Measurements from ENCODE around the gene CLEC16A.
A peak's percentile ranks its signal among the peaks of the same experiment; 100 is the strongest.

The CLEC16A gene

DNA sequence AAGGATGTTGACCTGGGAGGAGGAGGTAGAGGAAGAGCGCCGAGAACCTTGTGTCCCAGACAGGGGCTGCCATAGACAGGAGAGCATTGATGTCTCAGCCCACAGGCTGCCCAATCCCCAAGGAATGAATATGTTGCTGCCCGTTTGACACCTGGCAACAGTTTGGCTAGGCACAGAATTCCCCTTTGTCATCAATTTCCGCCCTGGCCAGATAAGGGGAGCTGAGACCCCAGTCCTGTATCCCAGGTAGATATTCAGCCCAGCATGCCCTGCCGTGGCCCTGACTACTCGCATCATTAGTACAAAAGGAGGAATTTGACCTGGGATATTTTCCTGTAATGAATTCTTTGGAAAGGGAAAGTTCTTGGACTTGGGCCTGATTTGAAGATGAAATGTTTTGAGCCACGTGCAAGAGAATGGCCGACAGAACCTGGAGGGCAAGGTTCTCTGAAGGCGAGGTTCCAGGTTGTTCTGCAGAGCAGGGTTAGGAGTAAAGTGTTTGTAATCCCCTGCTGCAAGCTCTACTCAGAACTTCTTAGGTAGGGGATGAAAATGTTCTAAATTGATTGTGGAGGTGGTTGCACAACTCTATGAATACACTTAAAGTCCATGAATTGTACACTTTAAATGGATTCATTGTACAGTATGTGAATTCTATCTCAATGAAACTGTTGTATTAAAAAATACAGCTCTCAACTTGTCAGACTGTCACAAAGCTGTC is 202.8 kb downstream of the CLEC16A start:
- no peak for DNase-seq
- TF ChIP-seq GATA1 (IDR thresholded peaks at IDR 0.05; ENCODE audit: low read depth, low read length) = no peak
- TF ChIP-seq POLR2A (IDR thresholded peaks at IDR 0.05; ENCODE audit: low read length) = no peak

DNA sequence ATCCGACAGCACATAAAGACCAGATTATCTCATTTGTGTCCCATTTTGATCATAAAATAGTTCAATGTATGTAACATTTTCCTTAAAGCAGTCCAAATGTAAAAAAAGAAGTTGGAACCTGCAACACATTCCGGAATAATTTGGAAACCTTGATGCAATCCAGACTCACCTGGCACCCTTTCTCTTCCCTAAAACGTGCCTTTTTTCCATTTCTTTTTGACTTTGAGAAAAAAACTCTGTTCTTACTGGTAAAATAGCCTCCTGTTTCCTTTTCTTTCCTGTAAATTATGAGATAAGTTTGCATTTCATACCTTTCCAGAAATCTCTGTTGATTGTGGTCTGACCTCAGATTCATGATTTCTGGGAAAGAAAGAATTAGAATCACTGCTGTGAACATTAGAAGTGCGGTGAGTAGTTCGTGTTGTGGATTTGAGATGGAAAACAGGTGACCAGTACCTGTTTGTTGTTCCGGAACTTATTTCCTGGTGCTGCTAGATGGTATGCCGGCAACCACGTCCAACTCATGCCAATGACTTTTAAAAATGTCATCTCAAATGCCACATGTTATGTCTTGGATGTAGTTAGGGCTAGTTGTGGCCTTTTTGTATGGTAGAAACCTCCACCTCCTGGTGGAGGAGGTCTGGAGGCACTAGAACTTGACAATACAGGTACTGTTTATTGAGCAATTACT is 203.5 kb downstream of the CLEC16A start:
- TF ChIP-seq POLR2A (IDR thresholded peaks at IDR 0.05; ENCODE audit: low read length) (no peak), GATA1 (IDR thresholded peaks at IDR 0.05; ENCODE audit: low read depth, low read length) (no peak)
- DNase-seq = no peak

DNA sequence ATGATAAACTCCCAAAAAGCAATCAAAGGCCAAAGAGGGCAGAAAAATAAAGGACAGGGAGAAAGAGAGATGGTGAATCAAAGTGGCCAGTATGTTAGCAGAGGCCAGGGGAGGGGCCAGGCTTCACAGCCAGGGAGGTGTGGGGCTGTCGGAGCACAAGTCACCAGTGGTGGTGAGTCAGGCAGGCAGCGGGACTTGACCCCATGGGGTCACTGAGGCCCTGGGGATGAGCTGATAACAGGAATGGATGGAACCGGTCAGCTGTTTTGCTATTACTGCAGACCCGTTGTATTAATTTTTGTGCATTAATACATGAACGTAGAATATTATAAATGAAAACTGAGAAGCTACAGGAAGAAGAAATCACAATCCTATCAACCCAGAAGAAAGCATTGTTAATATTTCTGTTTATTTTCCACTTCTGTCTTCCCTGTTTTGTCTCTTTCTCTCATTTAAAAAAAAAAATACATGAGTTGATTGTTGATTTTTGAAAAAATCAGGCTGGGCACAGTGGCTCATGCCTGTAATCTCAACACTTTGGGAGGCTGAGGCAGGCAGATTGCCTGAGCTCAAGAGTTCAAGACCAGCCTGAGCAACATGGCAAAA is 204.8 kb downstream of the CLEC16A start:
- TF ChIP-seq GATA1 (IDR thresholded peaks at IDR 0.05; ENCODE audit: low read depth, low read length) (no peak), POLR2A (IDR thresholded peaks at IDR 0.05; ENCODE audit: low read length) (no peak)
- peak; percentile 33 to 36 for DNase-seq

DNA sequence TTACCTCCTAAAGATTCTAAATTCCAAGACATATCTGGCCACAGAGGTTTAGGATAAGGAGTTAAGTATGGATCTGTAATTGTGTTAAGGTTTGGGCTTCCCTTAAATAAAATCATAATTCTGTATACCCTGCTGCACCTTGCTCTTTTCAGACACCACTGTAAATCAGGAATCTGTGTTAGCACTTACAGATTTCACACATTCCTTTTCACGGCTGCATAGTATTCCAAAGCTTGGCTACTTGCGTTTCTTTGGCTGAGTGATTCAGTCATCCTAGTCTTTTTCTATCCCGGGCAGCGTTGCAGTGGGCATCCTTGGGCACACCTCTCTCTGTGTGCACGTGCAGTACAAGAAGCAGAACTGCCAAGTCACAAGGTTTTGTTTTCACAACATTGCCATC is 205.8 kb downstream of the CLEC16A start:
- TF ChIP-seq POLR2A (IDR thresholded peaks at IDR 0.05; ENCODE audit: low read length) (no peak), GATA1 (IDR thresholded peaks at IDR 0.05; ENCODE audit: low read depth, low read length) (no peak)
- no peak for DNase-seq

DNA sequence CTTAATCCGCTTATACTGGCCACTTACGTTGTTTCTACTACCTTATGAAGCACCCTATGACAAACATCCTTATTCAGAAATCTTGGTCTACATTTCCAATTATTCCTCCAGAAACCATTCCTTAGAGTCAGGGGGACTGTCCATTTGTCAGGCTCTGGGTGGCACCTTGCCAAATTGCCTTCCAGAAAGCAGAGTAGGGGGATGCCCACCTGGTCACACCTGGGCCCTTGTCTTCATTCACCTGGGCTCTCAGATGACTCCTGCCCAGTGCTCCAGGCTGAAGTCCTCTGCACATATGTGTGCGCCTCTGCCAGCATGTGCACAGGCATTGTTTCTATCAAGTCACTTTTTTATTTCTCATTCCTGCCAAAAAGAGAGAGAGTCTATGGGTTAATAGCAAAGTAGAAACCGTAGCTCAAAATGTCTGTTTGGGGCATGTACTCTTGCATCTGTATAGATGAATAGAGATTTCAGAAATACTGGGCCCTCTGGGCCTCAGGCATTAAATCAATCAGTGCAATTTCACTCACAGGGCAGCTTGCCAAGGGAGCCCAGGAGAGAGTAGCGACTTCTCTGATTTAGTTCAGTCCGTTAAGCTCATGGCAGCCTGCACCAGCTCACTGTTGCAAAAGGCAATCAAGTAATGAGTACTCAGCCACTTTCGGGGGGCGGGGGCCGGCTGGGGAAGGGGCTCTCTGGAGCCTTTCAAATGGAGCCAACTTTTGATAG is 207.0 kb downstream of the CLEC16A start:
- DNase-seq = no peak
- no peak for TF ChIP-seq GATA1 (IDR thresholded peaks at IDR 0.05; ENCODE audit: low read depth, low read length)
- no peak for TF ChIP-seq POLR2A (IDR thresholded peaks at IDR 0.05; ENCODE audit: low read length)

DNA sequence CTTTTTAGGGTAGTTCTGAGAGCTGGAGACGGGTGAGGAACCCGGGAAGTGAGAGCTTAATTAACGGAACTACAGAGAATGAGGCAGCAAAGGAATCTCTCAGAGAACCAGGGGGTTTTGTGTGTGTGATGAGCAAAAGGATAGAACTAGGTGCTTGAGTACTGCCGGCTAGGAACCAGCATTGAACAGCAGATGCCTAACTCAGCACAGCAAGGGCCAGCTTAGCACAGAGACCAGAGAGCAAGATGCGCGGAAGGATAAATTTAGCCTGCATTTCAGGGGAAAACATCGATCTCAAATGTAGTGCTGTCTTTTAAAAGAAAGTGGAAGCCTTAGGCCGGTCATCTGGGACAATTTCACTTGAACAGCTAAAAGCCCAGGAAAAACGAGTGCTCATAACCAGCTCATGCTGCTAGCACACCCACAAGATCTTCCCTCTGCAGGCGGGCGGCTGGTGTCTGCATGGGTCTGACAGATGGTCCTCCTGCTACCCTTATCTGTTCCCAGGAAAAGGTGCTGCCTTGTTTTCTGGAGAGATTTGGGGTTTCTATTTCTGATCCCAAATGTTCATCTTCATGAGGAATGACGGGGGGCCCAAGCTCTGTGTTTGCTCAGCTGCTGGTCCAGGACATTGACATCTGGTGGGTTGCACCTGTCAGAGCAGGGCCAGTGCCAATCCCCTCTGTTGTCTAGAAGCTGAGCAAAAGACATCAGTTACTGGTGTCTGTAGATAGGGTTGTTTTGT is 207.7 kb downstream of the CLEC16A start:
- TF ChIP-seq POLR2A (IDR thresholded peaks at IDR 0.05; ENCODE audit: low read length) (no peak), GATA1 (IDR thresholded peaks at IDR 0.05; ENCODE audit: low read depth, low read length) (no peak)
- peak; percentile 11 to 46 for DNase-seq

DNA sequence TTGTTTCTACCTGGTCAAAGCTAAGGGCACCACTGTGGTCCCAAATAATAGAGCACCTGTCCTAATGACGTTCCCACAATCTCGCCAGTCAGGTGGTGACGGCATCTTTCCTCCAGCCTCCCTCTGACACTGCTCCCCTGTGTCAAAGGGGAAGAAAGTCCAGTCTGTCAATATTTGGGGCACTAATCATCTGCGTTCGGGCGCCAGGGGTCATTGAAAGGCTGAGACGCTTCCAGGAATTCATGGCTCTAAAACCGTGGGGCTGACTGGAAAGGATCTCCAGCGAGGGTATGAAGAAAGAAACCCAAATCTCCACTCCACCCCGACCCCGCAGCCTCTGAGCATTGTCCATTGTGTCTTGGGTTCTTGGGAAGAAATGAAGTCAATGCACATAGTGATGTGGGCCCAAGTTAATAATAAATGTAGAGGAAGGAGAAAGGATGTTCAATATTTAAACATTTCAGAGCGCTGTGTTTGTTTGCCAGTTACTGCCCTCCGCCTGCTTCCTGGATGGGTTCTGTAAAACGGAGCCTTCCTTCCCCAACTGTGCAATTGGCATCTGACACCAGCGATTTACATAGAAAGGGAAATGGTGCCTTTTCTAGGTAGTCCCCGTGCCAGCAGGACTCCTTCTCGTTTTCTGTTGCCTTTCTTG is 208.4 kb downstream of the CLEC16A start:
- DNase-seq = no peak
- TF ChIP-seq GATA1 (IDR thresholded peaks at IDR 0.05; ENCODE audit: low read depth, low read length) (no peak), POLR2A (IDR thresholded peaks at IDR 0.05; ENCODE audit: low read length) (no peak)

DNA sequence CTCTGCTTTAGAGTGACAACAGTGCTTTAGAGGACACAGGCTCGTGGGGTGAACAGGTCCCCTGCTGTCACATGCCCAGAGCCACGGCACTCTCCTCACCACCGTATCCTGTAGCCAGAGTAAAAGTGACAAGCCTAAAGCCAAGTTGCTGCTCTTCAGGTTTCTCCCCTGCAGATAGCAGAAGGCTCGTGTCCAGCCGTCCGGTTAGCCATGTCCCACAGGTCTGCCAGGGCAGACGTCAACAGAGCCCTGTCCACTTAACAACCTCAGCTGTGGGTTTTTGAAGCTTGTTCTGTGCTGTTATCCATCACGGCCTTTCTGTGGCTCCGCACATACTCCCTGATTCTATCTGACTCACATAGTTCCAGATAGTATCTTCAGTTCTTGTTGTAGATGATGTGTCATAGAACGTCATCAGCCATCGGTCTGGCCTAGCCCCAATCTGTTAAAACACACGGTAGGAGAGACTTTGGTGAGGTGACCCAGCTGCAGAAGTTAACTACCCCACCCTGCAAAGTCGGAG is 211.0 kb downstream of the CLEC16A start:
- TF ChIP-seq GATA1 (IDR thresholded peaks at IDR 0.05; ENCODE audit: low read depth, low read length) (no peak), POLR2A (IDR thresholded peaks at IDR 0.05; ENCODE audit: low read length) (peak; percentile 30)
- peak in 1 of 2 experiments; percentile 26 for DNase-seq

DNA sequence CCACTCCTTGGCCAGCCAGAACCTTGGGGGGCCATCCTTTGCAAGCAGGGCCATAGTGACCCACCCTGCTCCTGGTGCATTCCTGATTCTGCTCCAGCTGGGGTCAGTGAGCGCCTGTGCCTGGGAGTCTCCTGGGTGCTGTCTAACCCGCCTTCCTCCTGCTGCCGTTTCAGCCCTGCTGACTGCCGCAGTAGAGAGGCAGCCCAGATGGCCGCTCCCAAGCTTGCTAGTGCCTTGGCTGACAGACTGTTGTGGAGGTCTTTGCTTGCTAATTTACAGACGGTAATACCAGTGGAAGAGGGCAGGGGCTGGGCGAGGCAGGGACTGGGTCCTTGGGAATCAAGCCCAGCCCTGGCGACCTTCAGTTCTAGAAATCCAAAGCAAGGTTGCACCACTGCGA is 212.0 kb downstream of the CLEC16A start:
- no peak for DNase-seq
- TF ChIP-seq GATA1 (IDR thresholded peaks at IDR 0.05; ENCODE audit: low read depth, low read length) = no peak

DNA sequence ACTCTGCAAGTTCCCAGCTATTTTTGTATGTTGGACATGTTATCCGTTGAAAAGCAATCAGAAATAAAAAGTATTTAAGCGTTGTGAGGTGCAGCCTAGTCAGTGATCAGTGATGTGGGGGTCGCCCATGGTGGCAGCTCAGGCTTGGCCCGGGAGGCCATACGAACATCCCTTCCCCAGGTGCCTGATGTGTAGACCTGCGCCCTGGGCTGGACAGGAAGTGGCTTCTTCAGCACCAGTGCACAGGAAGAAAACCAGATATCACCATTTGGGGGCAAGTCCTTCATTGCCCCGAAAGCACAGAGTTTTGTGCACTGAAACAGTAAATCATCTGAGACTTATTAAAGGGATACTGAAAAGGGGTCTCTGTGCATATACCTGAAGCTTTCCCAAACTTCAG is 212.8 kb downstream of the CLEC16A start:
- no peak for DNase-seq

DNA sequence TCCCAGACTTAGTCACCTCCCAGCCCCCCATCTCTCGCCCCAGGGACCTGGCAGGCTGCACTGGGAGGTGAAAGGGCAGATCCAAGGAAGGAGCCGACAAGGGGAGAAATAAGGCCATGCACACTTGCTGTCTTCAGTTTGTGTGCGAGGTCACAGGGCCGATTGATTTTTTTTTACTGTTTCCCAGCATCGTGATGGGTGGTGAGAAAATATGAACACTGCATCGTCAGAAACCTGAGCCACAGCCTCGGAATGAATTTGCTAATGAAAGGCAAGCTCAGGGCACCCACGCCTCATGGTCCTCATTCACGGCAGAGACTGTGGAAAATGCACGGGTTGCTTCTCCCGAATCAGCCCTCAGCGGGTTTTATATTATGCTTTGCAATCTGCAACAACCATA is 213.7 kb downstream of the CLEC16A start:
- TF ChIP-seq POLR2A (IDR thresholded peaks at IDR 0.05; ENCODE audit: low read length) (no peak), GATA1 (IDR thresholded peaks at IDR 0.05; ENCODE audit: low read depth, low read length) (no peak)
- DNase-seq = no peak

More for the DNA sequence above, 212.8 kb downstream of the CLEC16A start:
- TF ChIP-seq POLR2A (IDR thresholded peaks at IDR 0.05; ENCODE audit: low read length) (no peak), GATA1 (IDR thresholded peaks at IDR 0.05; ENCODE audit: low read depth, low read length) (no peak)

DNA sequence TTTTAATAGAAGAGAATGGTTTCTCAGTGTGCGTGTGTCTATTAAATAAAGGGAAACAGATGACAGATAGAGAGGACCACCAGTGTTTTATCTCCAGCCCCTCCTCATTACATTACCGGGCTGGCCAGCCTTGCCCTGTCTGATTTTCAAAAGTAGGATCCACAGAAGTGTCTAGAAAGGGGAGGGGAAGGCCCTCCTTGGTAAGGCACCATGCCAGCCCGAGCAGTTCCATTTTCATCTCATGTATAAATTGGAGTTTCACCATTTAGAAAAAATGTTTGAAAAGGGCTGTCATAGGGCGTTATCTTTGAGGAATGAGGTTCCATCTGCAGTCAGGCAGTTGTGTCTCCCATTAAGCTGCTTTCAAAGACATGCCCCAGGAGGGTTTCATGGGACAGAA is 214.9 kb downstream of the CLEC16A start:
- TF ChIP-seq GATA1 (IDR thresholded peaks at IDR 0.05; ENCODE audit: low read depth, low read length) (no peak), POLR2A (IDR thresholded peaks at IDR 0.05; ENCODE audit: low read length) (no peak)
- peak in 1 of 2 experiments; percentile 14 for DNase-seq

DNA sequence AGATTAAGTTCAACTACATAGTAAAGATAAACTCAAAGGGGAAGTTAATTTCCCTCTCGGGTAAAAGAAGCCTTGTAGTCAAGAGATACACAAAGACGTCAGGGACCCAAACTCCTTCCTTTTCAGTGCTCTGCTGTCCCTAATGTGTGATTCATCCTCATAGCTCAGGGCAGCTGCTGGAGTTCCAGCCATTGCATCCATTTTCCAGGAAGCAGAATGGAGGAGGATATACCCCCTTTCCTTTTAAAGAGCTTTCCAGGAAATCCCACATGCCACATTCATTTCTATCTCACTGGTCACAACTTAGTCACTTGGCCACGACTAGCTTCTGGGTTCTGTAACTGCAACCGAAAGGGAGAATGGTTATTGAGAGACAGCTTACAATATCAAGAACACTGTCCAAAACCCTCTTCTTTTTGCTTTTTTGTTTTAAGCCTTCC is 216.3 kb downstream of the CLEC16A start:
- no peak for TF ChIP-seq GATA1 (IDR thresholded peaks at IDR 0.05; ENCODE audit: low read depth, low read length)
- TF ChIP-seq POLR2A (IDR thresholded peaks at IDR 0.05; ENCODE audit: low read length) = no peak
- no peak for DNase-seq
